ENCODE measurements around the gene CACNA2D4. TPM values are rescaled to one million over a fixed set of nuclear protein-coding genes. Genes with fewer than 3 reads are reported as not detected.

The CACNA2D4 gene
- polyA plus RNA-seq, 6 donors from 2014 or later, result 0.46 to 3.6 (median 2.7) TPM

GRCh38 chr12:1929241-1929984, 11.0 kb upstream of the CACNA2D4 start:
- Mint-ChIP-seq H3K36me3 (no peaks in the 10 kb centered on the region), H3K4me1 (peaks cover 69 to 84% (median 82%) of the 10 kb centered on the region in 3 donors), H3K9me3 (peaks cover 0 to 3% (median 0%) of the 10 kb centered on the region in 7 donors), H3K27me3 (no peaks in the 10 kb centered on the region), H3K27ac (peak overlapping the region in 5 of 6 donors; percentile 31 to 82 (median 73)), H3K4me3 (peak overlapping the region in 4 of 8 donors; percentile 35 to 79 (median 52))
- DNase-seq (no peak), ATAC-seq (ENCODE audit: low read depth in 2 of 2) (peak in 1 of 2 donors; percentile 7)

- peaks cover 72 to 86% (median 85%) of the 10 kb centered on the region in 3 donors for H3K4me1 Mint-ChIP-seq
- no peaks in the 10 kb centered on the region for H3K36me3 Mint-ChIP-seq
- H3K27me3 Mint-ChIP-seq, result no peaks in the 10 kb centered on the region
- ATAC-seq (ENCODE audit: low read depth in 2 of 2), result no peak
- no peak for DNase-seq
- peaks cover 0 to 3% (median 0%) of the 10 kb centered on the region in 7 donors for H3K9me3 Mint-ChIP-seq
- H3K4me3 Mint-ChIP-seq, result peak overlapping the region in 2 of 8 donors; percentile 4 to 20
- peak overlapping the region in 1 of 6 donors; percentile 46 for H3K27ac Mint-ChIP-seq
These were observed 10.1 kb upstream of the CACNA2D4 start for GRCh38 chr12:1928439-1929121.

GRCh38 chr12:1927751-1928351, 9.4 kb upstream of the CACNA2D4 start:
- peaks cover 70 to 86% (median 85%) of the 10 kb centered on the region in 3 donors for H3K4me1 Mint-ChIP-seq
- no peaks in the 10 kb centered on the region for H3K27me3 Mint-ChIP-seq
- no peak for ATAC-seq (ENCODE audit: low read depth in 2 of 2)
- peaks cover 0 to 3% (median 0%) of the 10 kb centered on the region in 7 donors for H3K9me3 Mint-ChIP-seq
- H3K27ac Mint-ChIP-seq, result peak overlapping the region in 1 of 6 donors; percentile 53
- no peaks in the 10 kb centered on the region for H3K36me3 Mint-ChIP-seq
- no peak for DNase-seq
- H3K4me3 Mint-ChIP-seq, result no peak overlapping the region

DNA sequence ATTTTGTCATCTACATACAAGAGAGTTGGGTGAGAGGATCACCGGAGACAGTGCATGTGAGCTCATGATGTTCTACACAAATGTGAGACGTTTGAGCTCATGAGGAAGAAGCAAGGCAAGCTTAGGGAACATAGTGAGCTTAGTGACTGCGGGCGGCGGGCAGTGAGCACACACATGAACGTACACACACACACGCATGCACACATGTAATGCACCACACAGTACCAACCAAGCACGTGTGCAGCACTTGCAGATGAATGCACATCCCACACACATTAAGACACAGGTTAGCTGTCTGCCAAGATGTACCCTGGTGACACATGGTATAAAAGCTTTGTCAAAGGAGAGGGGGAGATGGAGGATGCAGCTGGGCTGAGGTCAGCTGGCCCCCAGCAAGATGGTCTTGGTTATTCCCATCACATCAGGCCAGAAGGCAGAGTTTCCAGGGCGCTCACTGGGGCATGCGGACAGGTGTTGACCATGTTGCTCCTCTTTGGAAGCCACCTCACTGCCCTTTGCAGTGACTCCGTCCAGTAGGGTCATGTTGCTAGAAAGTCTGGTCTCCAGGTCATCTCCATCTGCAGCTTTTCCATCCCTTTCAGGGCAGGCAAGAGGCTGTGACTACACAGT, 8.7 kb upstream of the CACNA2D4 start:
- peaks cover 63 to 82% (median 81%) of the 10 kb centered on the region in 3 donors for H3K4me1 Mint-ChIP-seq
- peak overlapping the region in 1 of 6 donors; percentile 80 for H3K27ac Mint-ChIP-seq
- ATAC-seq (ENCODE audit: low read depth in 2 of 2) (no peak), DNase-seq (no peak)
- H3K27me3 Mint-ChIP-seq, result no peaks in the 10 kb centered on the region
- no peaks in the 10 kb centered on the region for H3K36me3 Mint-ChIP-seq
- no peak overlapping the region for H3K4me3 Mint-ChIP-seq
- H3K9me3 Mint-ChIP-seq, result peaks cover 0 to 3% (median 0%) of the 10 kb centered on the region in 7 donors

- H3K36me3 Mint-ChIP-seq, result no peaks in the 10 kb centered on the region
- ATAC-seq (ENCODE audit: low read depth in 2 of 2) (no peak), DNase-seq (no peak)
- peak overlapping the region in 4 of 6 donors; percentile 21 to 74 (median 39) for H3K27ac Mint-ChIP-seq
- H3K9me3 Mint-ChIP-seq, result peaks cover 0 to 3% (median 0%) of the 10 kb centered on the region in 7 donors
- peak overlapping the region in 4 of 8 donors; percentile 34 to 77 (median 55) for H3K4me3 Mint-ChIP-seq
- no peaks in the 10 kb centered on the region for H3K27me3 Mint-ChIP-seq
- peaks cover 55 to 74% (median 73%) of the 10 kb centered on the region in 3 donors for H3K4me1 Mint-ChIP-seq
These were observed 7.8 kb upstream of the CACNA2D4 start for GRCh38 chr12:1926251-1926657.

DNA sequence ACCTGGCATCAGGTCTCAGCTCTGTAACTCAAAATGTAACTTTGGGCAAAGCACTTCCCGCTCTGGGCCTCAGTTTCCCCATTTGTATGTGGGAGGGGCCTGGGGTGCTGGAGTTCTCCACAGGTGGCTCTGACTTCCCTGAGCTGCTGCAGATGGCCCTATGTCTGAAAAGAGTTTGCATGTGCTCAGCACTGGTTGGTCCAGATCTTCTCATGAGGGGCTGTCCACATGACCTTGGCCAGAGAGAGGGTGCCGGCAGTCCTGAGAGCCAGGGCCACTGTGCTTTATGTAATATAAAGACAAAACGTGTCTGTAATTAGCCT, 7.2 kb upstream of the CACNA2D4 start:
- no peak for DNase-seq
- no peak for ATAC-seq (ENCODE audit: low read depth in 2 of 2)
- Mint-ChIP-seq H3K4me1 (peaks cover 57 to 75% (median 74%) of the 10 kb centered on the region in 3 donors), H3K36me3 (no peaks in the 10 kb centered on the region), H3K4me3 (peak overlapping the region in 7 of 8 donors; percentile 10 to 77 (median 61)), H3K27ac (peak overlapping the region in 3 of 6 donors; percentile 9 to 91 (median 32)), H3K9me3 (peaks cover 0 to 3% (median 0%) of the 10 kb centered on the region in 7 donors), H3K27me3 (no peaks in the 10 kb centered on the region)

GRCh38 chr12:1924996-1925683, 6.7 kb upstream of the CACNA2D4 start:
- Mint-ChIP-seq H3K4me3 (peak overlapping the region; percentile 77 to 95 (median 86)), H3K4me1 (peaks cover 57 to 74% (median 74%) of the 10 kb centered on the region in 3 donors), H3K9me3 (peaks cover 0 to 3% (median 0%) of the 10 kb centered on the region in 7 donors), H3K27ac (peak overlapping the region; percentile 91 to 99 (median 98)), H3K36me3 (no peaks in the 10 kb centered on the region), H3K27me3 (no peaks in the 10 kb centered on the region)
- DNase-seq (no peak), ATAC-seq (ENCODE audit: low read depth in 2 of 2) (peak; percentile 51 to 52)

DNA sequence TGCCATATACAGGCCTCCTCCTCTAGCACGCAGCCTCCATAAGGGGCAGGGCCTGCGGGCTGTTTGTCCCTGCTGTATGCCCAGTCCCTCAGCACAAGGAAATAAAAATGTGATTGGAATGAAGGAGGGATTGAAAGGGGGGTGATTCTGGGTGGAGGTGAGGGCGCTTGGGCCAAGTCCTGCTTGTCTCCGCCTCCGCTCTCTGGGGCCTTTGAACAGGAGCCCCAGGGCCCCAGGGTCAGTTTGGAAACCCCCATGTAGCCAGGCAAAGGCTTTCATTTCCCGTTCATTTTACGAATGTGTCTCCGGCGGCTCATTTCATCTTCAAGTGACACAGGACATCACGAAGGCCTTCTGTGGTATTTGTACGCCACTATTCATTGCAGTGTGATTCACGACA, 4.5 kb upstream of the CACNA2D4 start:
- Mint-ChIP-seq H3K36me3 (peaks cover 0 to under 1% of the 10 kb centered on the region in 2 donors), H3K9me3 (peaks cover 0 to 3% (median 0%) of the 10 kb centered on the region in 7 donors), H3K27ac (peak overlapping the region in 2 of 6 donors; percentile 44 to 91), H3K27me3 (peaks cover 0 to 2% (median 0%) of the 10 kb centered on the region in 3 donors), H3K4me1 (peaks cover 49 to 74% (median 73%) of the 10 kb centered on the region in 3 donors), H3K4me3 (peak overlapping the region in 6 of 8 donors; percentile 10 to 91 (median 24))
- DNase-seq (no peak), ATAC-seq (ENCODE audit: low read depth in 2 of 2) (peak in 1 of 2 donors; percentile 12)

GRCh38 chr12:1922075-1922709, 3.7 kb upstream of the CACNA2D4 start:
- DNase-seq, result no peak
- Mint-ChIP-seq H3K36me3 (peaks cover 5 to 6% of the 10 kb centered on the region in 2 donors), H3K27me3 (peaks cover 0 to 6% (median 0%) of the 10 kb centered on the region in 3 donors), H3K9me3 (peaks cover 0 to 3% (median 0%) of the 10 kb centered on the region in 7 donors), H3K27ac (no peak overlapping the region), H3K4me1 (peaks cover 56 to 80% (median 79%) of the 10 kb centered on the region in 3 donors), H3K4me3 (peak overlapping the region in 3 of 8 donors; percentile 43 to 85 (median 77))
- no peak for ATAC-seq (ENCODE audit: low read depth in 2 of 2)

DNA sequence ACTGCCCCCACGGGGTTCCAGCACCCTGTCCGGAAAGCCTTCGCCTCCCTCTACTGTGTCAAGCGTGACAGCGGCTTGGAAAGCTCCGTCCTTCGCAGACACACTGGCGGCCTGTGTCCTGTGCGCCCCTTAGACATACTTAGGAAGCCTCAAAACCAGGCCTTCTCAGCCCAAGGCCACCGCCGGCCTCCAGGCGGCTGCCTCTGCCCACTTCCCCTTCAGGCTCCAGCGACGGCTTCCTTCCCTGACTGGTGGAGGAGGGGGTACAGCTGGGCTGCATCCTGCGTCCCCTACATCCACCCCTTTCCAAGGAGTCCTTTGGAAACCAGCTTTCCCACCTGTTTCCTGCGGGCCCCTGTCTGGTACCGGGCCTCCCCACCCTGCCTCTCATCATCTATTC, 2.5 kb upstream of the CACNA2D4 start:
- Mint-ChIP-seq H3K36me3 (peaks cover 5 to 13% of the 10 kb centered on the region in 2 donors), H3K4me3 (peak overlapping the region; percentile 29 to 96 (median 68)), H3K4me1 (peaks cover 51 to 77% (median 76%) of the 10 kb centered on the region in 3 donors)

GRCh38 chr12:1920436-1920835, 2.0 kb upstream of the CACNA2D4 start:
- Mint-ChIP-seq H3K27me3 (peaks cover 0 to 12% (median 12%) of the 10 kb centered on the region in 3 donors), H3K9me3 (peaks cover 0 to 3% (median 0%) of the 10 kb centered on the region in 7 donors), H3K27ac (peak overlapping the region in 3 of 6 donors; percentile 32 to 88 (median 50)), H3K36me3 (peaks cover 5 to 17% of the 10 kb centered on the region in 2 donors), H3K4me3 (peak overlapping the region in 5 of 8 donors; percentile 36 to 96 (median 70)), H3K4me1 (peaks cover 52 to 78% (median 74%) of the 10 kb centered on the region in 3 donors)
- DNase-seq (no peak), ATAC-seq (ENCODE audit: low read depth in 2 of 2) (no peak)

More for the DNA sequence above, 2.5 kb upstream of the CACNA2D4 start:
- ATAC-seq (ENCODE audit: low read depth in 2 of 2), result peak in 1 of 2 donors; percentile 16
- Mint-ChIP-seq H3K9me3 (peaks cover 0 to 3% (median 0%) of the 10 kb centered on the region in 7 donors), H3K27me3 (peaks cover 0 to 12% (median 7%) of the 10 kb centered on the region in 3 donors), H3K27ac (peak overlapping the region; percentile 50 to 94 (median 85))
- DNase-seq, result no peak

GRCh38 chr12:1919763-1920162, 1.3 kb upstream of the CACNA2D4 start:
- Mint-ChIP-seq H3K4me3 (peak overlapping the region in 5 of 8 donors; percentile 92 to 99 (median 96)), H3K4me1 (peaks cover 51 to 72% (median 68%) of the 10 kb centered on the region in 3 donors), H3K9me3 (peaks cover 0 to 3% (median 0%) of the 10 kb centered on the region in 7 donors), H3K27me3 (peaks cover 0 to 16% (median 12%) of the 10 kb centered on the region in 3 donors), H3K27ac (peak overlapping the region in 1 of 6 donors; percentile 61), H3K36me3 (peaks cover 5 to 17% of the 10 kb centered on the region in 2 donors)
- no peak for DNase-seq
- no peak for ATAC-seq (ENCODE audit: low read depth in 2 of 2)
